IMR-90 (cell line): ENCODE results near the gene SUGCT. TPM values are rescaled to one million over a fixed set of nuclear protein-coding genes. Genes with fewer than 3 reads are reported as not detected.
A peak's percentile ranks its signal among the peaks of the same experiment; 100 is the strongest.

Experiments
- ATAC-seq: fragments of 200-7000 bp; cut with Tn5 transposase; 2 replicates; pipeline ENCODE4 v1.9.1; 2020; ENCODE audit warnings: low read depth, mild to moderate bottlenecking, moderate library complexity
- BruUV-seq: library from RNA; stranded (reverse); fragments of 400-500 nt; replicated peaks from 2 replicates; lab custom pipeline; 2021; lab: Mats Ljungman, UMichigan
- CTCF ChIA-PET: fragments of 300-600 bp; formaldehyde crosslinking; extraction: SDS; loops from one replicate; lab custom pipeline; 2021; ENCODE audit warnings: antibody characterized with exemption; lab: Yijun Ruan, JAX
- POLR2A ChIA-PET: fragments of 300-600 bp; sonication (Branson Sonifier 250); formaldehyde crosslinking; loops from one replicate; lab custom pipeline; 2022; ENCODE audit warnings: antibody characterized with exemption; ENCODE audit not compliant: unreplicated experiment; lab: Charles Lee
- DNase-seq: peaks from one replicate; pipeline ENCODE4 v3.0.0; 2013
- H2AFZ ChIP-seq: replicated peaks from 2 replicates; pipeline ENCODE3; 2013; ENCODE audit warnings: low read length, mild to moderate bottlenecking; ENCODE audit not compliant: poor library complexity
- H2AK5ac ChIP-seq: 2 replicates; pipeline ENCODE4 v1.6.1; 2013; ENCODE audit warnings: low read depth, low read length, inconsistent platforms
- H2AK9ac ChIP-seq: replicated peaks from 2 replicates; pipeline ENCODE3; 2013; ENCODE audit warnings: mild to moderate bottlenecking, low read depth, low read length, moderate library complexity; ENCODE audit not compliant: poor library complexity
- H2BK120ac ChIP-seq: 2 replicates; pipeline ENCODE4 v1.6.1; 2013; ENCODE audit warnings: low read depth, low read length, inconsistent platforms
- H2BK15ac ChIP-seq: 3 replicates; pipeline ENCODE4 v1.6.1; 2013; ENCODE audit warnings: low read depth, low read length, inconsistent platforms
- H2BK20ac ChIP-seq: 2 replicates; pipeline ENCODE4 v1.6.1; 2013; ENCODE audit warnings: low read depth, mild to moderate bottlenecking, inconsistent platforms, low read length, moderate library complexity
- H2BK5ac ChIP-seq: 2 replicates; pipeline ENCODE4 v1.6.1; 2013; ENCODE audit warnings: mild to moderate bottlenecking, low read depth, low read length, inconsistent platforms; ENCODE audit not compliant: poor library complexity, severe bottlenecking
- H3K14ac ChIP-seq: replicated peaks from 2 replicates; pipeline ENCODE4 v1.6.1; 2013; ENCODE audit warnings: low read depth, low read length, inconsistent platforms
- H3K18ac ChIP-seq: 2 replicates; pipeline ENCODE4 v1.6.1; 2013; ENCODE audit warnings: low read depth, low read length, control low read depth
- H3K23ac ChIP-seq: 2 replicates; pipeline ENCODE4 v1.6.1; 2013; ENCODE audit warnings: low read depth, low read length, inconsistent platforms
- H3K27ac ChIP-seq: 2 replicates; pipeline ENCODE4 v1.5.1; 2013; ENCODE audit warnings: mild to moderate bottlenecking, control low read depth, low read length; ENCODE audit not compliant: insufficient read depth
- H3K27me3 ChIP-seq: 2 replicates; pipeline ENCODE4 v1.6.1; 2013; ENCODE audit warnings: low read length; ENCODE audit not compliant: control insufficient read depth, insufficient read depth
- H3K36me3 ChIP-seq: 2 replicates; pipeline ENCODE4 v1.6.1; 2013; ENCODE audit warnings: low read length, mixed read lengths; ENCODE audit not compliant: control insufficient read depth, insufficient read depth
- H3K4ac ChIP-seq: 2 replicates; pipeline ENCODE4 v1.6.1; 2013; ENCODE audit warnings: low read depth, low read length, inconsistent platforms
- H3K4me1 ChIP-seq: 2 replicates; pipeline ENCODE4 v1.6.1; 2013; ENCODE audit warnings: low read length, mixed read lengths; ENCODE audit not compliant: control insufficient read depth, insufficient read depth
- H3K4me2 ChIP-seq: 2 replicates; pipeline ENCODE4 v1.6.1; 2013; ENCODE audit warnings: low read depth, mild to moderate bottlenecking, control low read depth, low read length, moderate library complexity
- H3K4me3 ChIP-seq: 2 replicates; pipeline ENCODE4 v1.5.1; 2013; ENCODE audit warnings: low read depth, mild to moderate bottlenecking, control low read depth, low read length, moderate library complexity; ENCODE audit not compliant: insufficient read depth
- H3K56ac ChIP-seq: 2 replicates; pipeline ENCODE4 v1.6.1; 2013; ENCODE audit warnings: low read length, inconsistent platforms; ENCODE audit not compliant: insufficient read depth; ENCODE audit errors: extremely low read depth
- H3K79me1 ChIP-seq, 2 experiments: 2 replicates each; pipeline ENCODE4 v1.6.1; 2013; ENCODE audit warnings: low read length in 2 of 2, inconsistent platforms in 1 of 2, low read depth in 1 of 2
- H3K9ac ChIP-seq: 2 replicates; pipeline ENCODE4 v1.6.1; 2013; ENCODE audit warnings: low read depth, low read length, control low read depth
- H3K9me1 ChIP-seq: 2 replicates; pipeline ENCODE4 v1.6.1; 2013; ENCODE audit warnings: low read length, inconsistent platforms; ENCODE audit not compliant: insufficient read depth
- H3K9me3 ChIP-seq: 2 replicates; pipeline ENCODE4 v1.6.1; 2013; ENCODE audit warnings: low read length; ENCODE audit not compliant: control insufficient read depth, insufficient read depth
- H4K20me1 ChIP-seq: 2 replicates; pipeline ENCODE4 v1.6.1; 2013; ENCODE audit warnings: low read length, inconsistent platforms; ENCODE audit not compliant: insufficient read depth
- H4K5ac ChIP-seq: 2 replicates; pipeline ENCODE4 v1.6.1; 2013; ENCODE audit warnings: mild to moderate bottlenecking, low read depth, low read length, control low read depth
- H4K8ac ChIP-seq, 2 experiments: 2 replicates each; pipeline ENCODE4 v1.6.1; 2013; ENCODE audit warnings: low read depth in 2 of 2, low read length in 2 of 2, control low read depth in 1 of 2, inconsistent platforms in 1 of 2
- H4K91ac ChIP-seq: 2 replicates; pipeline ENCODE4 v1.6.1; 2013; ENCODE audit warnings: low read depth, low read length, inconsistent platforms; ENCODE audit not compliant: insufficient read depth
- BHLHE40 ChIP-seq: fragments of 150-350 bp; IDR thresholded peaks from 2 replicates; pipeline ENCODE4 v1.6.1; 2016; ENCODE audit warnings: mild to moderate bottlenecking, low read depth, low read length
- CEBPB ChIP-seq: IDR thresholded peaks from 2 replicates; pipeline ENCODE4 v1.6.1; 2012; ENCODE audit warnings: low read depth, low read length, improper control_type of control experiment
- CHD1 ChIP-seq: IDR thresholded peaks from 2 replicates; pipeline ENCODE4 v1.6.1; 2012; ENCODE audit warnings: low read depth, low read length, improper control_type of control experiment
- CTCF ChIP-seq: conservative IDR thresholded peaks from 2 replicates; pipeline ENCODE4 v1.5.1; 2012; ENCODE audit warnings: mild to moderate bottlenecking, low read depth, low read length, improper control_type of control experiment
- ELK1 ChIP-seq: fragments of 150-350 bp; IDR thresholded peaks from 2 replicates; pipeline ENCODE4 v1.6.1; 2016; ENCODE audit warnings: low read depth, mild to moderate bottlenecking, low read length, moderate library complexity, borderline replicate concordance
- FOS ChIP-seq: fragments of 150-350 bp; IDR thresholded peaks from 2 replicates; pipeline ENCODE4 v1.6.1; 2016; ENCODE audit warnings: low read depth, low read length
- MAFK ChIP-seq: IDR thresholded peaks from 2 replicates; pipeline ENCODE4 v1.6.1; 2012; ENCODE audit warnings: low read depth, low read length, improper control_type of control experiment
- MAZ ChIP-seq: IDR thresholded peaks from 2 replicates; pipeline ENCODE4 v1.6.1; 2012; ENCODE audit warnings: low read depth, mild to moderate bottlenecking, low read length, improper control_type of control experiment, moderate library complexity, borderline replicate concordance
- MXI1 ChIP-seq: IDR thresholded peaks from 2 replicates; pipeline ENCODE4 v1.6.1; 2012; ENCODE audit warnings: low read depth, mild to moderate bottlenecking, low read length, moderate library complexity, borderline replicate concordance
- NFE2L2 ChIP-seq: fragments of 150-350 bp; IDR thresholded peaks from 2 replicates; pipeline ENCODE4 v1.6.1; 2016; ENCODE audit warnings: low read depth, mild to moderate bottlenecking, low read length
- POLR2A ChIP-seq: IDR thresholded peaks from 2 replicates; pipeline ENCODE4 v1.6.1; 2012; ENCODE audit warnings: mild to moderate bottlenecking, low read depth, low read length
- RAD21 ChIP-seq: IDR thresholded peaks from 2 replicates; pipeline ENCODE4 v1.6.1; 2012; ENCODE audit warnings: low read length, improper control_type of control experiment
- RCOR1 ChIP-seq: IDR thresholded peaks from 2 replicates; pipeline ENCODE4 v1.6.1; 2012; ENCODE audit warnings: mild to moderate bottlenecking, low read length, improper control_type of control experiment; ENCODE audit not compliant: insufficient replicate concordance
- RFX5 ChIP-seq: IDR thresholded peaks from 2 replicates; pipeline ENCODE4 v1.8.0; 2012; ENCODE audit warnings: low read depth, mild to moderate bottlenecking, low read length, moderate library complexity
- SMC3 ChIP-seq: fragments of 150-350 bp; IDR thresholded peaks from 2 replicates; pipeline ENCODE4 v1.6.1; 2016; ENCODE audit warnings: low read depth, mild to moderate bottlenecking, antibody characterized with exemption, low read length, moderate library complexity
- USF2 ChIP-seq: fragments of 150-350 bp; IDR thresholded peaks from 2 replicates; pipeline ENCODE4 v1.6.1; 2017; ENCODE audit warnings: mild to moderate bottlenecking, antibody characterized with exemption, low read length, low read depth
- WGBS, 2 experiments: methylation state at CpG; one replicate each; pipeline versions ENCODE4 v1.1.5 to v1.1.7; 2013; ENCODE audit warnings: missing lambda C conversion rate in 2 of 2; ENCODE audit not compliant: insufficient read length in 1 of 2; ENCODE audit errors: extremely low coverage in 2 of 2; 5-methylcytosine and 5-hydroxymethylcytosine counted together
- dilution Hi-C: fragments of 300-500 bp; cut with HindIII; formaldehyde crosslinking; loops from one replicate; pipeline ENCODE4 v1.14.3; 2018; ENCODE audit warnings: low sequenced_read_pairs; ENCODE audit not compliant: unreplicated experiment
- in situ Hi-C: fragments of 300-500 bp; cut with MboI; formaldehyde crosslinking; loops from 3 replicates; pipeline ENCODE4 v1.14.3; 2019; ENCODE audit warnings: low sequenced_read_pairs, inconsistent platforms, mixed read lengths
- intact Hi-C: fragments of 100-400 bp; cut with micrococcal nuclease; formaldehyde crosslinking; loops from 2 replicates; pipeline ENCODE4 v1.10.0; 2022
- polyA plus RNA-seq, 3 experiments: library from polyadenylated mRNA; depleted of rRNA; stranded (reverse); fragments of >200 nt; gene quantifications; 2 replicates each; pipeline ENCODE4 v1.2.3, GENCODE V29; 2012; ENCODE audit warnings: low replicate concordance in 1 of 3
- total RNA-seq: library from RNA; depleted of rRNA; stranded (reverse); fragments of >200 nt; gene quantifications from 2 replicates; pipeline ENCODE4 v1.2.3, GENCODE V29; 2012

The SUGCT gene
- total and polyA plus RNA-seq, 2 of the 4 experiments (the other 2 are of a cell fraction), result 5.9 to 8.3 TPM

GRCh38 chr7:40331915-40332314 is 197.1 kb downstream of the SUGCT start:
- peaks cover 2% of the 10 kb centered on the region; the same call in 1 of the 2 replicates for H3K4me1 ChIP-seq
- no peak overlapping the region for H3K4me3 ChIP-seq
- in situ Hi-C loops (loop anchor here (5.0 kb wide), 1 partner anchor 1375 kb away; no protein-coding TSS in a partner anchor), dilution Hi-C loops (no loop called here), intact Hi-C loops (no loop called here)
- no peaks in the 10 kb centered on the region for H3K36me3 ChIP-seq
- no peaks in the 10 kb centered on the region for H3K9me3 ChIP-seq
- no peak overlapping the region; the same call in 1 of the 2 replicates for H3K18ac ChIP-seq
- H4K20me1 ChIP-seq, result no peaks in the 10 kb centered on the region
- H2AFZ ChIP-seq, result no peak overlapping the region
- H2AK5ac ChIP-seq, result no peak overlapping the region
- H2BK5ac ChIP-seq, result no peak overlapping the region
- peak overlapping the region; percentile 48; the same call in 1 of the 2 replicates for H3K4ac ChIP-seq
- DNase-seq, result peak; percentile 4
- H3K27me3 ChIP-seq, result no peaks in the 10 kb centered on the region
- no peaks in the 10 kb centered on the region for H3K79me1 ChIP-seq
- ChIA-PET CTCF (interaction anchor here (1.1 to 2.8 kb wide), 2 partner anchors 242 to 1373 kb away, joined by 4 to 11 read pairs; no protein-coding TSS in a partner anchor), POLR2A (no interaction called here)
- no peak for TF ChIP-seq ELK1
- TF ChIP-seq CHD1, result no peak
- no peak for TF ChIP-seq RCOR1
- no peak for TF ChIP-seq SMC3
- TF ChIP-seq FOS, result no peak
- TF ChIP-seq CTCF, result no peak
- TF ChIP-seq RFX5, result no peak
- TF ChIP-seq USF2, result no peak
- TF ChIP-seq POLR2A, result no peak
- no peak for TF ChIP-seq MAZ
- no peak for TF ChIP-seq NFE2L2
- no peak for TF ChIP-seq BHLHE40
- TF ChIP-seq MXI1, result no peak
- no peak for TF ChIP-seq MAFK
- no peak for TF ChIP-seq CEBPB
- TF ChIP-seq RAD21, result no peak
- peak overlapping the region; percentile 68; the same call in 1 of the 2 replicates for H4K91ac ChIP-seq
- H3K9ac ChIP-seq, result no peak overlapping the region
- no peak overlapping the region for H4K8ac ChIP-seq
- no peak overlapping the region for H2AK9ac ChIP-seq
- H3K4me2 ChIP-seq, result no peak overlapping the region
- ATAC-seq, result no peak
- BruUV-seq, result no TSS peak
- WGBS, 2 experiments, result no CpG with 5 or more reads among the region's 1 CpG
- H3K23ac ChIP-seq, result no peak overlapping the region
- H3K14ac ChIP-seq, result peak overlapping the region; percentile 37; the same call in 1 of the 2 replicates
- no peak overlapping the region for H3K56ac ChIP-seq
- no peaks in the 10 kb centered on the region for H3K9me1 ChIP-seq
- no peak overlapping the region for H3K27ac ChIP-seq
- H4K5ac ChIP-seq, result no peak overlapping the region
- peak overlapping the region; percentile 1; the same call in 1 of the 2 replicates for H2BK20ac ChIP-seq
- H2BK120ac ChIP-seq, result peak overlapping the region; percentile 67
- H2BK15ac ChIP-seq, result 0 out of 3 replicates have a peak overlapping the region, but pooled peaks have one; percentile 54
